Fibroblast of lung (primary cell): Measurements from ENCODE around the gene B3GLCT. TPM values are rescaled to one million over a fixed set of nuclear protein-coding genes. Genes with fewer than 3 reads are reported as not detected.

Experiments used
- DNase-seq, 2 donors: peaks; one replicate each; pipeline versions ENCODE4 v3.0.0 to v3.0.0-alpha.2; 2010; ENCODE audit warnings: low read depth in 2 of 2
- H2AFZ ChIP-seq: 2 replicates; pipeline ENCODE4 v1.5.1; 2012; ENCODE audit warnings: low read length, control low read depth, inconsistent platforms
- H3K27ac ChIP-seq: 2 replicates; pipeline ENCODE4 v1.5.1; 2011; ENCODE audit warnings: low read length, control low read depth; ENCODE audit not compliant: insufficient read depth
- H3K27me3 ChIP-seq: 2 replicates; pipeline ENCODE4 v1.5.1; 2011; ENCODE audit warnings: mild to moderate bottlenecking, low read length; ENCODE audit not compliant: control insufficient read depth, insufficient read depth
- H3K36me3 ChIP-seq: 2 replicates; pipeline ENCODE4 v1.5.1; 2011; ENCODE audit warnings: low read length; ENCODE audit not compliant: control insufficient read depth, insufficient read depth
- H3K4me1 ChIP-seq: 2 replicates; pipeline ENCODE4 v1.5.1; 2011; ENCODE audit warnings: low read length; ENCODE audit not compliant: control insufficient read depth, insufficient read depth; ENCODE audit errors: extremely low read depth
- H3K4me2 ChIP-seq: 2 replicates; pipeline ENCODE4 v1.5.1; 2011; ENCODE audit warnings: low read length, control low read depth; ENCODE audit not compliant: insufficient read depth; ENCODE audit errors: extremely low read depth
- H3K4me3 ChIP-seq, 4 experiments: fragments of 200-600 bp in 1 of 4; sonication (generic) in 1 of 4; replicated peaks in 1 of 4; 2 replicates each; pipeline ENCODE4 v1.5.1; 2011 to 2016; ENCODE audit warnings: low read length in 4 of 4, low read depth in 3 of 4, mild to moderate bottlenecking in 3 of 4, control low read depth in 2 of 4, inconsistent platforms in 1 of 4, mixed read lengths in 1 of 4; ENCODE audit not compliant: insufficient read depth in 1 of 4; ENCODE audit errors: control extremely low read depth in 1 of 4
- H3K79me2 ChIP-seq: 2 replicates; pipeline ENCODE4 v1.5.1; 2012; ENCODE audit warnings: mild to moderate bottlenecking, low read length, inconsistent platforms; ENCODE audit not compliant: control insufficient read depth, insufficient read depth
- H3K9ac ChIP-seq: 2 replicates; pipeline ENCODE4 v1.5.1; 2011; ENCODE audit warnings: mild to moderate bottlenecking, low read length, control low read depth; ENCODE audit not compliant: insufficient read depth
- H3K9me3 ChIP-seq: 2 replicates; pipeline ENCODE4 v1.5.1; 2012; ENCODE audit warnings: low read depth, low read length; ENCODE audit not compliant: control insufficient read depth, insufficient read depth
- H4K20me1 ChIP-seq: 2 replicates; pipeline ENCODE4 v1.5.1; 2011; ENCODE audit warnings: low read length; ENCODE audit not compliant: control insufficient read depth, insufficient read depth; ENCODE audit errors: extremely low read depth
- CTCF ChIP-seq, 2 donors: IDR thresholded peaks in 1 of 2; conservative IDR thresholded peaks in 1 of 2; 1 replicate in 1 of 2; 2 replicates in 1 of 2; pipeline ENCODE4 v1.5.1; 2011 to 2012; ENCODE audit warnings: low read length in 2 of 2, control low read depth in 1 of 2, inconsistent platforms in 1 of 2, low read depth in 1 of 2, mild to moderate bottlenecking in 1 of 2
- EZH2 ChIP-seq: IDR thresholded peaks from 2 replicates; pipeline ENCODE4 v1.5.1; 2012; ENCODE audit warnings: low read length, control low read depth, mild to moderate bottlenecking; ENCODE audit errors: missing control alignments
- polyA plus RNA-seq, 2 donors: library from polyadenylated mRNA; depleted of rRNA in 1 of 2; stranded (reverse) in 1 of 2; unstranded in 1 of 2; fragments of >200 nt; gene quantifications; 2 replicates each; pipeline ENCODE4 v1.2.1, GENCODE V29; 2011 to 2012; ENCODE audit warnings: missing spikeins in 1 of 2
- total RNA-seq: library from RNA; depleted of rRNA; stranded (reverse); fragments of >200 nt; gene quantifications from 2 replicates; pipeline ENCODE4 v1.2.1, GENCODE V29; 2014

The B3GLCT gene
- total and polyA plus RNA-seq, 2 donors (not counting 1 experiment from before 2014, with no cell fraction given): 4.4 to 7.8 TPM

GRCh38 chr13:31198519-31198918, 1.3 kb upstream of the B3GLCT start:
- Histone ChIP-seq H3K4me3 (no peak overlapping the region), H3K27me3 (no peaks in the 10 kb centered on the region), H3K9me3 (no peaks in the 10 kb centered on the region), H3K9ac (no peak overlapping the region), H2AFZ (no peak overlapping the region), H4K20me1 (no peaks in the 10 kb centered on the region), H3K4me2 (no peak overlapping the region), H3K4me1 (peaks cover 4% of the 10 kb centered on the region), H3K27ac (no peak overlapping the region), H3K36me3 (no peaks in the 10 kb centered on the region), H3K79me2 (no peaks in the 10 kb centered on the region)
- DNase-seq: no peak
- TF ChIP-seq EZH2 (no peak), CTCF (conservative IDR thresholded peaks at IDR 0.05 in 1 of 2, IDR thresholded peaks at IDR 0.05 in 1 of 2; ENCODE audit: low read depth in 1 of 2, low read length in 2 of 2) (no peak)

DNA sequence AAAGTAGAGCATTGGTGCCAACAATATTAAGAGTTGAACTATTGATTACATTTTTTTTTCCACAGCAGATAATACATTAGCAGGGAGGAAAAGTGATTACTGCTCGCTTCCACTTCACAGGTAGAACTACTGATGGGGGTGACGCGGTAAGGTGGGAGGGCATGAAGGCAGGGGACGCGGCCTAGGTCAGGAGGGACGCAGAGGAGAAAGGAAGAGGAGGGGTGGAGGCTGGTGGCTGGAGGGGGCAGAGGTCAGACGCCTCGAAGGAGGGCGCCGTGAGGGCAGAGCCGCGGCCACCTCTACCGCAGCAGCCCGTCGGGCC, 287 bp upstream of the B3GLCT start:
- H4K20me1 ChIP-seq: no peaks in the 10 kb centered on the region
- peaks cover 5% of the 10 kb centered on the region for H3K4me1 ChIP-seq
- no peak overlapping the region for H3K9ac ChIP-seq
- no peak overlapping the region for H3K27ac ChIP-seq
- H3K9me3 ChIP-seq: no peaks in the 10 kb centered on the region
- no peak for DNase-seq
- no peaks in the 10 kb centered on the region for H3K36me3 ChIP-seq
- H3K4me2 ChIP-seq: peak overlapping the region; percentile 66
- H3K4me3 ChIP-seq: peak overlapping the region; percentile 26 to 72 (median 30)
- TF ChIP-seq CTCF (conservative IDR thresholded peaks at IDR 0.05 in 1 of 2, IDR thresholded peaks at IDR 0.05 in 1 of 2; ENCODE audit: low read depth in 1 of 2, low read length in 2 of 2): no peak
- TF ChIP-seq EZH2: no peak
- H3K27me3 ChIP-seq: no peaks in the 10 kb centered on the region
- H3K79me2 ChIP-seq: no peaks in the 10 kb centered on the region
- peak overlapping the region; percentile 61 for H2AFZ ChIP-seq

- TF ChIP-seq EZH2 (no peak), CTCF (conservative IDR thresholded peaks at IDR 0.05 in 1 of 2, IDR thresholded peaks at IDR 0.05 in 1 of 2; ENCODE audit: low read depth in 1 of 2, low read length in 2 of 2) (peak in 1 of 2 donors; percentile 0)
- Histone ChIP-seq H4K20me1 (no peaks in the 10 kb centered on the region), H3K27ac (peak overlapping the region; percentile 68), H3K4me1 (peaks cover 6% of the 10 kb centered on the region), H3K79me2 (no peaks in the 10 kb centered on the region), H3K4me3 (peak overlapping the region; percentile 66 to 73 (median 70)), H2AFZ (peak overlapping the region; percentile 65), H3K36me3 (no peaks in the 10 kb centered on the region), H3K4me2 (peak overlapping the region; percentile 67), H3K9ac (peak overlapping the region; percentile 79), H3K9me3 (no peaks in the 10 kb centered on the region), H3K27me3 (no peaks in the 10 kb centered on the region)
- peak; percentile 23 to 41 for DNase-seq
Observed at GRCh38 chr13:31200637-31200971, 829 bp downstream of the B3GLCT start.
